ENCODE data around the gene ELAVL3.
A peak's percentile ranks its signal among the peaks of the same experiment; 100 is the strongest.
"Not testable (repeated sequence)": the region's sequence is repeated elsewhere in the genome, so short reads cannot be mapped to it uniquely, and the experiment has no call there.

Gene ELAVL3

GRCh38 chr19:11486661-11487503 is 6.0 kb upstream of the ELAVL3 start:
- no peak for DNase-seq

GRCh38 chr19:11485245-11485837 is 4.5 kb upstream of the ELAVL3 start:
- DNase-seq, result no peak

DNA sequence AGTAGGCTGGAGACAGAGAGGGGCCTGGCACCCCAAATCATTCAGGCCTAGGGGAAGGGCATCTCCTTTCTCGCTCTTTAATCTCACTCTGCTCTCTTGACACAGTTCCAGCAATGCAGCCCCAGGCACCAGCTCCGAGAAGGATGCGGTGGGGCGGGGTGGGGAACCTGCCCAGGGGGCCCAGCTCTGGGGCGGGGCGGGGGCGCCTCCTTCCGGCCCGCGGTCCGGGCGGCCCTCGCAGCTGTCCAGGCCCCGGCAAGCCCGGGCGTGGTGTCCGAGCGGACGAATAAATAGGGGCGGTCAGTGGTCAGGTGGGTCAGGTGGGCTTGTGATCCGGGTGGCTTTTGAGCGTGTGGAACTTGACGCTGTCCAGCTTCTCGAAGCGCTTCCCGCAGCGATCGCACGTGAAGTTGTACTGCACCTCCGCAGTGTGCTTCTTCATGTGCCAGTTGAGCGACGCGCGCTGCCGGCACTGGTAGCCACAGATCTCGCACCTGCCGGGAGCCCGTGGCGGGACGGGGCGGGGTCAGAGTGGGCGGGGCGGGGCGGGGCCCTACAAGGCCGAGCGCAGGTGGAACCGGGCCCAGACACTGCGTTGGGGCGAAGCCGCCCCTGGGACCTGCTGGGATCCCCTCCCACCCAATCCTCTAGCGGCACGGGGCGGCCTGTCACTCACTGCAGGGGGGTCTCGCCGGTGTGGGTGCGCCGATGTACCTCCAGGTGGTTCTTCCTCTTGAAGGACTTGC is 2.7 kb upstream of the ELAVL3 start:
- DNase-seq, result no peak

- DNase-seq, result peak; percentile 37
These were observed 1.7 kb upstream of the ELAVL3 start for GRCh38 chr19:11482384-11483050.

- peak; percentile 7 for DNase-seq
These were observed 913 bp upstream of the ELAVL3 start for GRCh38 chr19:11481534-11482383.

DNA sequence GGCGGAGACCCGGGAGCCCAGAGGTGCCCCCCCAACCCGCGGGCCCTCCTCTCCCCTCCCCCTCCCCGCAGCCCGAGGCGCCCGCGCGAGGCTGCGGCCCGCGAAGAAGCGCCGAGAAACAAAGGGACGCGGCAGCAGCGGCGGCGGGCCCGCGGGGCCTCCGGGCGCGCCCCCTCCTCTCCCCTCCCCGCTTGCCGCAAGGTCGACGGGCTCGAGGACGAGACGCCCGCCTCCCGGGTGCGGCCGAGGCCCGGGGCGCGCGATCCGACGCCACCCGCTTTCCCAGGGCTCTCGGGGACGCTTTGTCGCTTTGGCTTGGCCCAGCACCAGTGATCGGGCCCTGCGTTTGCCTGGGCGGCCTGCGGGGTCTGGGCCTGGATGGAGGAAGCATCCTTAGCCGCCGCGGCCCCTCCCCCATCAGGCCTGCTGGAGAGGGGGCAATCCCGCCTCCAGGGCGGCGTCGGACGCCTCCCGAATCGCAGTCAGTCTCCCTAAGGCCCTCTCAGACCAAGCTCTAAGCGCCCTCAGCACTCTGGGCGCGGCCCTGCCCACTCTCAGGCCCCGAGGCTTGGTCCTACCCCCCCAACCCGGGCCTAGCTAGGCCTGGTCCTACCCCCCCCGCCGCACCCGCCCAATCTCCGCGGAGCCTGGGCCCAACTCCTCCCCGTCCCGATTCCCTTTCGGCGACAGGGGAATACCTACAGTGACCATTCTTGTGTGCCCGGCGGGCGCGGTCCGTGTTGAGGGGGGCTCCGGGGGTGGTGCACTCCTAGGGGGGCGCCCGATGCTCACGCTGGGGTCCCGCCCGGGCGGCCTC is 740 bp downstream of the ELAVL3 start:
- DNase-seq, result no peak

DNA sequence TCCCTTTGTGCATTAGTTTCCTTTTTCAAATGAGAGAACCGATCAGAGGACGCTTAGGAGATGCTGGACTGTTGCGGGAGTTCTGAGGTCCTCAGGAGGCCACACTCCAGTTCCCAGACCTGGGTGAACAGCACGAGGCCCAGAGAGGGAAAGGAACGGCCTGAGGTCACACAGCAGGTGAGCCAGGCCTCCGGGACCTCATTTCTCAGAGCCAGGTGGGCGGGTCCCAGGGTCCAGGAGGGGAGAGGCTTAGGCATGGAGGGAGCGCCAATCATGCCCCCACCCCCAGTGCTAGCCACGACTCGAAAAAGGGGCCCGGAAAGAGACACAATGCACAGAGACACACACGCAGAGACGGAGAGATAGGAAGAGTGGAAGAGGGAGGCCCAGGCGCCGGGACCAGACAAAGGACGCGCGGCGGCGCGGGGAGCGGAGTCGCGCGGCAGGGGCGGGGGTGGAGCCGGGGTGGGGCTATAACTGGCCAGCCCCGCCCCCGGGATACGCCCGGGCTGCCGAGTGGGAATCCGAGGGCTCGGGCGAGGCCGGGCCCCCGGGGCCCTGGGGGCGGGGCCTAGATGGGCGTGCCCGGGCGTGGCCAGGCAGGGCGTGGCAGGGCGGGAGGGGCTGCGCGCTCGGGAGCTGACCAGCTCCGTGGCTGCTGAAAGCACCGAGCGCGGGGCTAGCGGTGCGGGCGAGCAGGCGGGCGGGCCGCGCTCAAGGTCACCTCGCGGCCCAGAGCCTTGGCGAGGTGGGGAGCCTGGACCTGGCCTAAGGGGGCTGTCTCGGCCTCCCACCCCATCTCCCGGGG is 1.6 kb downstream of the ELAVL3 start:
- no peak for DNase-seq

GRCh38 chr19:11478167-11479089 is 2.4 kb downstream of the ELAVL3 start:
- no peak for DNase-seq

DNA sequence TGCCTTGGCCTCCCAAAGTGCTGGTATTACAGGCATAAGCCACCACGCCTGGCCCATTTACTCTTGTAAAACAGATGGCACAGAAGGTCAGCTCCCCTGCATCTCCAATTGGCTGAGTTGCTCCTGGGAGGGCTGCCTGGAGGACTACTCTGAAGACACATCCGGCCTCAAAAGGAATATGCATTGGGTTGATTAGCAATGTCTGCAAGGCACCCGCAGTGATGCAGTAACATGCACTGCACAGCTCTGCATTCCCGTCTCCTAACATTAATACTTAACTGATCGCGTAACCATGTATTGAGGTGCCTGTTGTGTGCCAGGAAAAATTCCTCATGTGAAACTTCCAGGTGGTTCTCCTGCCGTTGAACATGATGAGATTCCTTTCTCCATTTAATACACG is 5.0 kb downstream of the ELAVL3 start:
- no peak for DNase-seq

DNA sequence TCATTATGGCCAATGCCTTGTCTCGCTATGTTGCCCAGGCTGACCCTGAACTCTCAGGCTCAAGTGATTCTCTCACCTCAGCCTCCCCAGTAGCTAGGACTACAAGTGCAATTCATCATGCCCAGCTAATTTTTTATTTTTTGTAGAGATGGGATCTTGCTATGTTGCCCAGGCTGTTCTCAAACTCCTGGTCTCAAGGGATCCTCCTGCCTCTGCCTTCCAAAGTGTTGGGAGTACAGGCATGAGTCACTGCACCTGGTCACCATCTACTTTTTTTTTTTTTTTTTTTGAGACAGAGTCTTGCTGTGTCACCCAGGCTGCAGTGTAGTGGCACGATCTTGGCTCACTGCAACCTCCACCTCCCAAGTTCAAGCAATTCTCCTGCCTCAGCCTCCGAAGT is 5.5 kb downstream of the ELAVL3 start:
- DNase-seq, result not testable (repeated sequence)

GRCh38 chr19:11473725-11474124 is 7.1 kb downstream of the ELAVL3 start:
- DNase-seq, result no peak

DNA sequence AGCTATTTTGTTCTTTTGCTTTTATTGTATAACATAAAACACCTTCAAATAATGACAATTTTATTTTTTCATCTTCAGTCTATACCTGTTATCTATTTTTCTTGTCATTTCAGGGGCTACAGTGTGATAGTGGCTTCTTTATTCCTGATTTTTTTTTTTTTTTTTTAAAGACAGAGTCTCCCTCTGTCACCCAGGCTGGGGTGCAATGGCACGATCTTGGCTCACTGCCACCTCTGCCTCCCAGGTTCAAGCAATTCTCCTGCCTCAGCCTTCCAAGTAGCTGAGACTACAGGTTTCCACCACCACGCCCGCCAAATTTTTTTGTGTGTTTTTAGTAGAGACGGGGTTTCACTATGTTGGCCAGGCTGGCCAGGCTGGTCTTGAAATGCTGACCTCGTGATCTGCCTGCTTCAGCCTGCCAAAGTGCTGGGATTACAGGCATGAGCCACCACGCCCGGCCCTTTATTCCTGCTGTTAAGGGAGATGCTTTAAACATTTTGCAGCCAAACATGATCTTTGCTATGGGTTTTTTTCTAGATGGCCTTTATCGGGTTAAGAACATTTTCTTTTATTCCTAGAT is 12.5 kb downstream of the ELAVL3 start:
- not testable (repeated sequence) for DNase-seq

DNA sequence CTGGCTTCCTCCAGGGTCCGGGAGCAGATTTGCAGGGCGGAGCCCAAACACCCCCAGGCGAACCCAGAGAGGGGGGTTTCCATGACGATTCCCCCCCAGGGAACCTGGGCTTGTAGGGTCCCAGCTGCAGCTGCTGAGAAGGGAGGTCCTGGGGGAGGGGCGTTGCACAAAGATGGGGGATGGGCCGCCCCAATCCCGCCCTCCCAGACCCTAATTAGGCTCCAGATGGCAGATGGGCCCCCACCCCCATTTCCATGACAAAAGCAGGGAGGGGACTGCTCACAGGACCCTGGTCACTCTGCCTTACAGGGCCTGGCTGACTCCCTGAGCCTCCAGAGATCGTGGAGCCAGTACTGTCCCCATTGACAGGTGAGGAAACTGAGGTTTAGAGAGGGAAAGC is 15.2 kb downstream of the ELAVL3 start:
- no peak for DNase-seq

DNA sequence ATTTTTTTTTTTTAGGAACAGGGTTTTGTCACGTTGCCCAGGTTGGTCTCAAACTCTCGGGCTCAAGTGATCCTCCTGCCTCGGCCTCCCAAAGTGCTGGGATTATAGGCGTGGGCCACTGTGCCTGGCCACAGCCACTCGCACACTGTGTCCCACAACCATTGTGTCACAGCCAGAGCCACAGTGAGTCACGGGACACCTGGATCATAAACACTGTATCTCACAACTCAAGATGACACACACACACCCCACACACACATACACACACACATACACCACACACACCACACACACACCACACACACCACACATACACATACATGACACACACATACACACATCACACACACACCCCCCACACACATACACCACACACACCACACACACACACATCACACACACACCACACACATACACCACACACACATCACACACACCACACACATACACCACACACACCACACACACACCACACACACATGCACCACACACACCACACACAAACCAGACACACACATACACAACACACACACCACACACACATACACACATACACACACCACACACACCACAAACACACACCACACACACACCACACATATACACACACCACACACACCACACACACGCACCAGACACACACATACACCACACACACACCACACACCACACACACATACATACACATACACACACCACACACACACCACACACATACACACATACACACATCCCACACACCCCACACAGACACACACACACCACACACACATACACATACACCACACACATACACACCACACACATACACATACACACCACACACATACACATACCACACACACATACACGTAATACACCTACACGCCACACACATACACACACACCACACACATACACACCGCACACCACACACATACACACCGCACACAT is 16.2 kb downstream of the ELAVL3 start:
- no peak for DNase-seq

DNA sequence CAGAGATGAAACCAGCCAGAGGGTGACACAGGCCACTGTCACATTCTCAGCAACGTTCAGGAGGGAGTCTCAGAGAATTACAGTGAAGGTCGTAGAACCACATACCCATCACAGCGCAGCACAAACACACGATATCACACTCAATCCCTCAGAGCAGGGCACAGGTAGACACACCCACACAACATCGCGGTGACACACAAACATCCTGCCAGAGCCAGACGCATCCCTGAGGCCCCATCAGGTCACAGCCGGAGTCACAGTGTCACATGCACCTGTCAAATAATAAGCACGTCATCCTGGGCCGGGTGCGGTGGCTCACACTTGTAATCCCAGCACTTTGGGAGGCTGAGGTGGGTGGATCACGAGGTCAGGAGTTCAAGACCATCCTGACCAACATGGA is 17.5 kb downstream of the ELAVL3 start:
- DNase-seq, result no peak

- DNase-seq, result no peak
These were observed 19.4 kb downstream of the ELAVL3 start for GRCh38 chr19:11461453-11461852.

DNA sequence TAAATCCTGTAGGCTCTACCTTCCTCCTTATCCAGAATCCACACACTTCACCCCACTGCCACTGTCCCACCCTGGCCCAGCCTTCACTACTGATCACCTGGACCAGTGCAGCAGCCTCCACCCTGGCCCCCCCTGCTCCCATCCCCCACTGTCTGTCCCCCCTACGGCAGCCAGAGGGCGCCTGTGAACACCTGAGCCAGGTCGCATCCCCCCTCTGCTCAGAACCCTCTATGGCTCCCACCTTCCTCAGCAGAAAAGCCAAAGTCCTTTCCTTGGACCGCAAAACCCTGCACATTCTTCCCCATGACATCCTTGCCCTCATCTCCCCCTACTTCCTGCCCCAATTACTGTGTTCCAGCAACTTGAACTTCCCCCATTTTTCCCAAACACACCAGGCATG is 20.6 kb downstream of the ELAVL3 start:
- no peak for DNase-seq

DNA sequence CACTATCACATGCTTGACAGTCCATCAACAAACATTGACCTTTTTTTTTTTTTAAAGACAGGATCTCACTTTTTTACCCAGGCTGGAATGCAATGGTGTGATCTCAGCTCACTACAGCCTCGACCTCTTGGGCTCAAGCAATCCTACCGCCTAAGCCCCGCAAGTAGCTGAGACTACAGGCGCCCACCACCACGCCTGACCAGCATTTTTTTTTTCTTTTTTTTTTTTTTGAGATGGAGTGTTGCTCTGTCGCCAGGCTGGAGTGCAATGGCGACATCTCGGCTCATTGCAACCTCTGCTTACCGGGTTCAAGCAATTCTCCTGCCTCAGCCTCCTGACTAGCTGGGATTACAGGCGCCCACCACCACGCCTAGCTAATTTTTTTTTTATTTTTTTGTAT is 21.9 kb downstream of the ELAVL3 start:
- not testable (repeated sequence) for DNase-seq

Measured in HCEC 1CT (cell line).